ENCODE data around the gene PRKCA. TPM values are rescaled to one million over a fixed set of nuclear protein-coding genes. Genes with fewer than 3 reads are reported as not detected.

The PRKCA gene
- total RNA-seq, 1 donor from 2014 or later, result 6.7 TPM

DNA sequence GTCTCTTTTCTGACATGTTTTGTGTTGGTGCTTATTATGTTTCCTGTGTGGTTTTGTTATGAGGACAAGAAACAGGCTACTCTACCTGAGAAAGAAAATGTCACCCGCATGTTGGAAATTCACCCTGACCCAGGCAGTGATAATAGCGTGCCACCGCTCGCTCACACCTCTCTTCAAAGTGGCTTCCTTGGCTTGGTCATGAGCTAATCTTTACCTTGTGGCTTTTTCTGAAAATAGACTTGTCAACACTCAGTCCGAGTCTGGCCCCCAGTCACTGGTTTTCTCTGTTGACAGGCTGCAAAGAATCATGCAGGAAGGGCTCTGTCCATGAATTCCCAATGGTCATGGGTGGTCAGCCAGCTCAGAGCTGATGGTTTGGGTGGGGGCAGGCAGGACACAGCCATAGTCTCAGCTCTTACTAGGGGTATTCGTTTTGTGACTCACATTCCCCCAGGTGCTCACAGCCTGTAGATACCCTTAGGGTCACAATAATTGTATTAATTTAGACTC is 411.2 kb downstream of the PRKCA start:
- TF ChIP-seq, protein P1, sequence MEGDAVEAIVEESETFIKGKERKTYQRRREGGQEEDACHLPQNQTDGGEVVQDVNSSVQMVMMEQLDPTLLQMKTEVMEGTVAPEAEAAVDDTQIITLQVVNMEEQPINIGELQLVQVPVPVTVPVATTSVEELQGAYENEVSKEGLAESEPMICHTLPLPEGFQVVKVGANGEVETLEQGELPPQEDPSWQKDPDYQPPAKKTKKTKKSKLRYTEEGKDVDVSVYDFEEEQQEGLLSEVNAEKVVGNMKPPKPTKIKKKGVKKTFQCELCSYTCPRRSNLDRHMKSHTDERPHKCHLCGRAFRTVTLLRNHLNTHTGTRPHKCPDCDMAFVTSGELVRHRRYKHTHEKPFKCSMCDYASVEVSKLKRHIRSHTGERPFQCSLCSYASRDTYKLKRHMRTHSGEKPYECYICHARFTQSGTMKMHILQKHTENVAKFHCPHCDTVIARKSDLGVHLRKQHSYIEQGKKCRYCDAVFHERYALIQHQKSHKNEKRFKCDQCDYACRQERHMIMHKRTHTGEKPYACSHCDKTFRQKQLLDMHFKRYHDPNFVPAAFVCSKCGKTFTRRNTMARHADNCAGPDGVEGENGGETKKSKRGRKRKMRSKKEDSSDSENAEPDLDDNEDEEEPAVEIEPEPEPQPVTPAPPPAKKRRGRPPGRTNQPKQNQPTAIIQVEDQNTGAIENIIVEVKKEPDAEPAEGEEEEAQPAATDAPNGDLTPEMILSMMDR (conservative IDR thresholded peaks at IDR 0.05; ENCODE audit: low read depth, low read length), result no peak
- H3K4me3 ChIP-seq (ENCODE audit: low read depth, low read length), result no peak overlapping the region
- DNase-seq (ENCODE audit: low read depth), result no peak

DNA sequence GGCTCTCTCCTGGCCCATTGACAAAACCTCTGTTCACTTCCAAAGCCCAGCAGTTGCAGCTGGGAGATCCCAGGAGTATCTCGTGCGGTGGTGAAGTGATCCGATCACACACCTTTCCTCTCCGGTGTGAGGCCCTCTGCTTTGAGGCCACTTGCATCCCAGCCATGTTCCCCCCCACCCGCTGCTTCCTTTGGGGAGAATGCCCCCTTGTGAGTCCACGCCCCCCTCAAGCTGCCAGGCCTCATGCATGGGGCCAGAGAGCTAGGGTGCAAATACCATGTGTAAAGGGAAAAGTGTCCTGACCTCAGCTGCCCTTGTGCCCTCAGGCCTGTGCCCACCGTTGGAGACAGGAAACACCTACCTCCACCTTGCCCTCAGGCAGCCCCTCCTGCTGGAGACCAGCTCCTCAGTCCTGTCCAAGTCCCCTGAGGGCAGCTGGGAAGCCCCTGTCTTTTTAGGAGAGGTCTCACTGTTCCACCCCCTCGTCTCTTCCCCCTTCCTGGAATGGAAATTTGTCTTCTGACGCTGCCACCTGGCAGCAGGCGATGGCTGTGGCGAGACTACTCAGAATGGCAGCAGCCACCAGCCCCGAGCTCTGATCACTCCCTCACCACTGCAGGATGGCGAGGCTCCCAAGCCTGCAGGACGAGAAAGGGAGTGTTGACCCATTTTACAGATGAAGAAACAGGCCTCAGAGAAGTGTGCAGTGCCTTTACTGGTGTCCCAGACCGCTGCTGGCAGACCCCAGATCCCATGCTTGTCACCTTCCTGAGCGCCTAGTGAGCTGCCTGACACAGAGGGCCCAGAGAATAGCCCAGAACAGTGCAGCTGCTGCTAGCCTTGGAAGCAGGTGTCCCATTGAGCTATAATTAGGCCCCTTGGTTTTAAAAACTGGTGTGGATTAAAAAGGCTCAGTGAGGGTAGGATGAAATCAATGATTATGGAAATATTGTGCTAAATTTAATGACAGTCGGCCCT is 411.9 kb downstream of the PRKCA start:
- no peak overlapping the region for H3K4me3 ChIP-seq (ENCODE audit: low read depth, low read length)
- DNase-seq (ENCODE audit: low read depth), result no peak
- TF ChIP-seq, protein P1 (conservative IDR thresholded peaks at IDR 0.05; ENCODE audit: low read depth, low read length), result no peak

DNA sequence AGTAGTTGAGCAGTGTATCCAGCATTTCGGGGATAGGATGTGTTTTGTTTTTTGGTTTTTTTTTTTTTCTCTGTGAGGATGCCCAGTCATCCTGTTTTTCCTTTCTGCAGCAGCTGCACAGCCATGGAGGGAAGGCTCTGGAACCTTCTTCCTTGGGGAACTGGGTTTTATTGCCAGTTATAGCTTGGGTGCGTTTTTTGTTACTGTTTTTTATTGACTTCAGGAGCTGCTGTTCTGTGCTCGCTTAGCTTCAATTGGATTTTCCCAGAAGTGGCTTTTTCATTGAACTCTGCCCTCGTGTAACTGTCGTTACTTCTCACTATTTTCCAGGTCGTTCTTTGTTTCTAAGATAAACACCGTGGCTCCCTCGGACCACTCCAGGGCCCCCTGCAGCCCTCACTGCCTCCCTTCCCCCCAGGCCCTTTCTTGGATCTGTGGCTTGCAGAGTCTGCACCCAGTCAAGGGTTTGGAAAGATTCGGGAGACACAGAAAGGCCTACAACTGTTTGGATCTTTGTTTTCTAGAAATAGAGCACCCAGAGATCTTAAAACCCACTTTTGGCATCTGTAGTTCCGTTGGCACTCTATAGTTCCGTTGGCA is 412.8 kb downstream of the PRKCA start:
- DNase-seq (ENCODE audit: low read depth), result no peak
- H3K4me3 ChIP-seq (ENCODE audit: low read depth, low read length), result no peak overlapping the region
- TF ChIP-seq, protein P1 (conservative IDR thresholded peaks at IDR 0.05; ENCODE audit: low read depth, low read length), result no peak

DNA sequence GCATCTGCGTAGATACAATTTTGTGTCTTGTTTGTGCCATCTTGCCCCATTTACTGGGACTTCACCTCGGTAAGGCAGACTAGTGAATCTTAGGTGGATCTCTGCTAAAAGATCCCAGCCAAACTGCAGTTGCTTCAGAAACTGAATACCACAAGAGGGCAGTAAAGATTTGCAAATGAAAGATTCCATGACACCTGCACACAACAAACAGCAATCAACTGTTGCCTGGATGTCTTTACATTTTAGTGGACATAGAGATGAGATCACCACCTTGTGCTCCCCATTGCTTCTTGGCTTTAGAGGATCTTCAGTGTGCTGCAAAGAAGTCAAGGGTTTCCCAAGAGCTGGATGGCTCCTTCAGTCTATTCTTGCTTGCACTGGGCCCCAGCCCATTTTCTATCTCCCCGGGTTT is 413.3 kb downstream of the PRKCA start:
- DNase-seq (ENCODE audit: low read depth), result peak; percentile 19
- TF ChIP-seq, protein P1 (conservative IDR thresholded peaks at IDR 0.05; ENCODE audit: low read depth, low read length), result peak; percentile 79
- no peak overlapping the region for H3K4me3 ChIP-seq (ENCODE audit: low read depth, low read length)

DNA sequence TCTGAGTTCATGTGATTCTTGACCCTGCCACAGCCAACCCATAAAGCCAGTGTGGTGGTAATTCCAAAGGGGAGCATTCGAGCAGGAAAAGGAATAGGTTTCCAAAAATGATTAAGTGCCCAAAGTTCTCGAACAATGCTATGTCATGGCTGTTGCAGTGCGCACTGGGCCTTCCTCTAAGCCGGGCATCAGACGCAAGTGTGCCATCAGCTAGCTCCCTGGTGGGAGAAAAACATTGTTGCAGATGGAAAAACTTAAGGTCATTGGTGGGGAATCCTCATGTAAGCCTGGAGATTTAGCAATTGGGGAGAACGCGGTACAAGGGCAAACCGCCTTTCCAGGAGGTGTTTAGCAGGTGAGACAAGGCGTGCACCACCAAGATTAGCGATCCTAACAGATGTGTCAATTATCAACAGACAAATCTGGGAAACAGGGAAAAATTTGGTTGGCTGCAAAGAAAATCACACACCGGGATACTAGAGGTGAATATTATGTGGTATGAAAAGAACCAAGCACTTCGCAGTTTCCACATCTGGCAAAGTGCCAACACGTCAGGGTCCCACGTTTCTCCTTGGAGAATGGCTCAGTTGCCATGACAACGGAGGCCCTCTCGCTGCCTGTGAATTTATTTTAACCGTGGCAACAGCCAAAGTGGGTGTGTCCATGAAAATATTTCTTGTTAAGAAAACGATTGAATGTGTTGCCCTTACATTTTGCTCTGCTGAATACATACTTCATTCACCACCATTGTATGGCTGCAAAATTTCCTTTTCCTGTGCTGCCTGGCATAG is 414.0 kb downstream of the PRKCA start:
- DNase-seq (ENCODE audit: low read depth), result no peak
- TF ChIP-seq, protein P1 (conservative IDR thresholded peaks at IDR 0.05; ENCODE audit: low read depth, low read length), result no peak
- H3K4me3 ChIP-seq (ENCODE audit: low read depth, low read length), result no peak overlapping the region

DNA sequence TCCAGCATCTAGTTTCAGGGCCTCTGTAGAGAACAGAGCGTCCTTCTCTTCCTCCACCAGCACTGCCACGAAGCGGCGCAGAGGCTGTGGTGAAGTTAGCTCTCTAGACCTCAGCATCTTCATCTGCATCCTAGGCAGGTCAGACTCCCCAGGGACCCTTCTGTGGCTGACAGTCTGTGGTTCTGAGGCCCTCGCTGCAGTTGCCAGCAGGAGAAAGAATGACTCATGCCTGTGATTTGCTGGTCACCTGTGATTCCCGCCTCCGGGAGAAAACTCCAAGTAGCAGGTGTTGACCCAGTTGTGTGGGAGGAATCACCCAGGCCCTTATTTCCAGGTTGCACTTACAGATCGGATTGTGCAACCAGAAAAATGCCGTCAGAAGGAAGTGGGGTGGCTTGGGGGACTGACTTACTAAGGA is 415.2 kb downstream of the PRKCA start:
- TF ChIP-seq, protein P1 (conservative IDR thresholded peaks at IDR 0.05; ENCODE audit: low read depth, low read length), result no peak
- peak; percentile 13 for DNase-seq (ENCODE audit: low read depth)

More for the DNA sequence above, 415.2 kb downstream of the PRKCA start:
- H3K4me3 ChIP-seq (ENCODE audit: low read depth, low read length), result no peak overlapping the region
